HUES6 (cell line): ENCODE results near the gene TNPO1.

Source experiments
- H3K27ac ChIP-seq: 2 replicates; pipeline ENCODE4 v1.7.0; 2013; ENCODE audit warnings: low read depth, mild to moderate bottlenecking, low read length, inconsistent platforms
- H3K27me3 ChIP-seq: 2 replicates; pipeline ENCODE4 v1.6.1; 2013; ENCODE audit warnings: low read length; ENCODE audit not compliant: control insufficient read depth, insufficient read depth
- H3K36me3 ChIP-seq: 2 replicates; pipeline ENCODE4 v1.6.1; 2013; ENCODE audit warnings: low read length; ENCODE audit not compliant: control insufficient read depth, insufficient read depth
- H3K4me1 ChIP-seq: 2 replicates; pipeline ENCODE4 v1.6.1; 2013; ENCODE audit warnings: low read length; ENCODE audit not compliant: control insufficient read depth, insufficient read depth
- H3K4me3 ChIP-seq: 2 replicates; pipeline ENCODE4 v1.5.1; 2013; ENCODE audit warnings: low read depth, low read length
- H3K9ac ChIP-seq: one replicate; pipeline ENCODE4 v1.6.1; 2013; ENCODE audit warnings: mild to moderate bottlenecking, low read length
- H3K9me3 ChIP-seq: 2 replicates; pipeline ENCODE4 v1.6.1; 2013; ENCODE audit warnings: low read depth, low read length; ENCODE audit not compliant: control insufficient read depth, insufficient read depth

Gene TNPO1

GRCh38 chr5:72818866-72819534 lies 2.5 kb downstream of the TNPO1 start:
- Histone ChIP-seq H3K9ac (no peak overlapping the region), H3K27ac (no peak overlapping the region), H3K27me3 (no peaks in the 10 kb centered on the region), H3K4me1 (peaks cover 19% of the 10 kb centered on the region), H3K4me3 (peak overlapping the region; percentile 67; the same call in 1 of the 2 replicates), H3K9me3 (no peaks in the 10 kb centered on the region), H3K36me3 (no peaks in the 10 kb centered on the region)

- Histone ChIP-seq H3K4me1 (peaks cover 19% of the 10 kb centered on the region), H3K36me3 (no peaks in the 10 kb centered on the region), H3K9me3 (no peaks in the 10 kb centered on the region), H3K27me3 (no peaks in the 10 kb centered on the region), H3K4me3 (no peak overlapping the region), H3K27ac (no peak overlapping the region), H3K9ac (no peak overlapping the region)
Observed at GRCh38 chr5:72821776-72822175, 5.3 kb downstream of the TNPO1 start.

GRCh38 chr5:72822944-72823343 lies 6.5 kb downstream of the TNPO1 start:
- no peaks in the 10 kb centered on the region for H3K36me3 ChIP-seq
- H3K27me3 ChIP-seq = no peaks in the 10 kb centered on the region
- H3K4me1 ChIP-seq = peaks cover 16% of the 10 kb centered on the region
- no peak overlapping the region for H3K9ac ChIP-seq
- no peak overlapping the region for H3K4me3 ChIP-seq
- H3K9me3 ChIP-seq = no peaks in the 10 kb centered on the region
- H3K27ac ChIP-seq = no peak overlapping the region

- no peak overlapping the region for H3K4me3 ChIP-seq
- H3K9me3 ChIP-seq = no peaks in the 10 kb centered on the region
- H3K27ac ChIP-seq = no peak overlapping the region
- no peaks in the 10 kb centered on the region for H3K27me3 ChIP-seq
- no peaks in the 10 kb centered on the region for H3K36me3 ChIP-seq
- 0 out of 2 replicates have a peak, but pooled peaks cover 5% of the 10 kb centered on the region for H3K4me1 ChIP-seq
- no peak overlapping the region for H3K9ac ChIP-seq
Observed at GRCh38 chr5:72829707-72830106, 13.2 kb downstream of the TNPO1 start.

- Histone ChIP-seq H3K4me1 (0 out of 2 replicates have a peak, but pooled peaks cover 5% of the 10 kb centered on the region), H3K27me3 (no peaks in the 10 kb centered on the region), H3K36me3 (no peaks in the 10 kb centered on the region), H3K9me3 (no peaks in the 10 kb centered on the region), H3K27ac (no peak overlapping the region), H3K9ac (no peak overlapping the region), H3K4me3 (no peak overlapping the region)
Observed at GRCh38 chr5:72830362-72830761, 13.9 kb downstream of the TNPO1 start.

- Histone ChIP-seq H3K4me1 (0 out of 2 replicates have a peak, but pooled peaks cover 5% of the 10 kb centered on the region), H3K9me3 (no peaks in the 10 kb centered on the region), H3K9ac (no peak overlapping the region), H3K4me3 (no peak overlapping the region), H3K27me3 (no peaks in the 10 kb centered on the region), H3K36me3 (no peaks in the 10 kb centered on the region), H3K27ac (no peak overlapping the region)
Observed at GRCh38 chr5:72831685-72832084, 15.2 kb downstream of the TNPO1 start.

- Histone ChIP-seq H3K36me3 (no peaks in the 10 kb centered on the region), H3K27me3 (no peaks in the 10 kb centered on the region), H3K27ac (no peak overlapping the region), H3K9me3 (no peaks in the 10 kb centered on the region), H3K4me1 (no peaks in the 10 kb centered on the region), H3K4me3 (no peak overlapping the region), H3K9ac (no peak overlapping the region)
Observed at GRCh38 chr5:72834924-72835323, 18.5 kb downstream of the TNPO1 start.

GRCh38 chr5:72835633-72836032 lies 19.2 kb downstream of the TNPO1 start:
- Histone ChIP-seq H3K9me3 (no peaks in the 10 kb centered on the region), H3K27ac (no peak overlapping the region), H3K4me1 (no peaks in the 10 kb centered on the region), H3K9ac (no peak overlapping the region), H3K4me3 (no peak overlapping the region), H3K27me3 (no peaks in the 10 kb centered on the region), H3K36me3 (no peaks in the 10 kb centered on the region)

- Histone ChIP-seq H3K36me3 (no peaks in the 10 kb centered on the region), H3K27me3 (no peaks in the 10 kb centered on the region), H3K9ac (no peak overlapping the region), H3K4me1 (no peaks in the 10 kb centered on the region), H3K9me3 (no peaks in the 10 kb centered on the region), H3K27ac (no peak overlapping the region), H3K4me3 (no peak overlapping the region)
Observed at GRCh38 chr5:72836810-72837209, 20.3 kb downstream of the TNPO1 start.

GRCh38 chr5:72837524-72838096 lies 21.1 kb downstream of the TNPO1 start:
- Histone ChIP-seq H3K9me3 (no peaks in the 10 kb centered on the region), H3K27me3 (no peaks in the 10 kb centered on the region), H3K36me3 (no peaks in the 10 kb centered on the region), H3K9ac (no peak overlapping the region), H3K4me1 (peaks cover 4% of the 10 kb centered on the region), H3K4me3 (no peak overlapping the region), H3K27ac (no peak overlapping the region)

- no peaks in the 10 kb centered on the region for H3K27me3 ChIP-seq
- H3K4me3 ChIP-seq = no peak overlapping the region
- no peaks in the 10 kb centered on the region for H3K36me3 ChIP-seq
- no peaks in the 10 kb centered on the region for H3K9me3 ChIP-seq
- no peak overlapping the region for H3K9ac ChIP-seq
- H3K27ac ChIP-seq = no peak overlapping the region
- peaks cover 10% of the 10 kb centered on the region for H3K4me1 ChIP-seq
Observed at GRCh38 chr5:72840041-72840440, 23.6 kb downstream of the TNPO1 start.
